Small intestine (tissue), 7 donors: ENCODE data around the gene PRR29. TPM values are rescaled to one million over a fixed set of nuclear protein-coding genes. Genes with fewer than 3 reads are reported as not detected.
"Not testable (repeated sequence)": the region's sequence is repeated elsewhere in the genome, so short reads cannot be mapped to it uniquely, and the experiment has no call there.

Experiments used
- DNase-seq, 2 donors: peaks; one replicate each; pipeline versions ENCODE4 v3.0.0 to v3.0.0-alpha.2; 2013
- FAIRE-seq: peaks from 2 replicates; lab custom pipeline; 2012; peaks lifted over from hg19 to GRCh38; lab: Jason Lieb, UNC
- H3K27ac ChIP-seq, 3 donors: one replicate each; pipeline ENCODE4 v1.5.1; 2013; ENCODE audit warnings: low read length in 2 of 3, mild to moderate bottlenecking in 2 of 3, control low read depth in 1 of 3, inconsistent platforms in 1 of 3, low read depth in 1 of 3, moderate library complexity in 1 of 3
- H3K27me3 ChIP-seq, 3 donors: one replicate each; pipeline ENCODE4 v1.6.1; 2013; ENCODE audit warnings: low read length in 3 of 3, inconsistent platforms in 1 of 3; ENCODE audit not compliant: control insufficient read depth in 3 of 3, insufficient read depth in 3 of 3
- H3K36me3 ChIP-seq, 3 donors: one replicate each; pipeline ENCODE4 v1.6.1; 2013; ENCODE audit warnings: low read length in 3 of 3, inconsistent platforms in 1 of 3, low read depth in 1 of 3, mild to moderate bottlenecking in 1 of 3, moderate library complexity in 1 of 3; ENCODE audit not compliant: control insufficient read depth in 3 of 3, insufficient read depth in 2 of 3
- H3K4me1 ChIP-seq, 3 donors: one replicate each; pipeline ENCODE4 v1.6.1; 2013; ENCODE audit warnings: low read length in 2 of 3, inconsistent platforms in 1 of 3, low read depth in 1 of 3, mild to moderate bottlenecking in 1 of 3, moderate library complexity in 1 of 3; ENCODE audit not compliant: control insufficient read depth in 3 of 3, insufficient read depth in 2 of 3
- H3K4me3 ChIP-seq, 3 donors: one replicate each; pipeline ENCODE4 v1.5.1; 2013; ENCODE audit warnings: low read length in 3 of 3, control low read depth in 1 of 3, inconsistent platforms in 1 of 3, low read depth in 1 of 3, mild to moderate bottlenecking in 1 of 3, moderate library complexity in 1 of 3
- H3K9me3 ChIP-seq, 2 donors: one replicate each; pipeline ENCODE4 v1.6.1; 2013; ENCODE audit warnings: low read depth in 1 of 2, low read length in 1 of 2; ENCODE audit not compliant: control insufficient read depth in 2 of 2, insufficient read depth in 1 of 2
- WGBS, 3 donors: extraction: QIAGEN DNeasy Blood & Tissue Kit; methylation state at CpG; one replicate each; pipeline ENCODE4 v1.1.7; 2013; 5-methylcytosine and 5-hydroxymethylcytosine counted together
- polyA plus RNA-seq, 4 donors: library from polyadenylated mRNA; stranded (reverse) in 3 of 4; unstranded in 1 of 4; fragments of 200-250 nt in 3 of 4; fragments of 120-200 nt in 1 of 4; gene quantifications; one replicate each; pipeline versions ENCODE4 v1.2.1 to v1.2.3, GENCODE V29; 2013
- donor health status: healthy with polysubstance abuse.
- donor health status: control.
- donor health status: control.
- donor health status: Bipolar disorder and iron deficiency.
- donor health status: healthy.

PRR29 gene
- polyA plus RNA-seq, 4 donors, result 0.16 to 1.1 TPM; not detected in 2

GRCh38 chr17:64008346-64008745 lies 10.2 kb downstream of the PRR29 start:
- H3K4me1 ChIP-seq, result peaks cover 0 to 42% (median 0%) of the 10 kb centered on the region in 3 donors
- peak overlapping the region in 1 of 3 donors; percentile 72 for H3K27ac ChIP-seq
- DNase-seq (no peak), FAIRE-seq (no peak)
- WGBS, 3 donors, result 79 to 83% (median 82%) methylated on average over 5 of the region's 5 CpGs
- no peaks in the 10 kb centered on the region for H3K27me3 ChIP-seq
- H3K36me3 ChIP-seq, result peaks cover 0 to 12% (median 0%) of the 10 kb centered on the region in 3 donors
- H3K4me3 ChIP-seq, result no peak overlapping the region
- peaks cover 0 to 5% of the 10 kb centered on the region in 2 donors for H3K9me3 ChIP-seq

- Histone ChIP-seq H3K9me3 (peaks cover 0 to 5% of the 10 kb centered on the region in 2 donors), H3K27ac (peak overlapping the region in 1 of 3 donors; percentile 72), H3K4me1 (peaks cover 0 to 42% (median 0%) of the 10 kb centered on the region in 3 donors), H3K36me3 (peaks cover 0 to 7% (median 0%) of the 10 kb centered on the region in 3 donors), H3K4me3 (no peak overlapping the region), H3K27me3 (no peaks in the 10 kb centered on the region)
- 66 to 90% (median 82%) methylated on average over 4 of the region's 4 CpGs for WGBS, 3 donors
- no peak for DNase-seq
- FAIRE-seq, result no peak
Measured at GRCh38 chr17:64008830-64009229, 10.7 kb downstream of the PRR29 start.

- Histone ChIP-seq H3K27ac (no peak overlapping the region), H3K4me1 (peaks cover 0 to 42% (median 0%) of the 10 kb centered on the region in 3 donors), H3K36me3 (peaks cover 0 to 5% (median 0%) of the 10 kb centered on the region in 3 donors), H3K4me3 (no peak overlapping the region), H3K9me3 (peaks cover 0 to 5% of the 10 kb centered on the region in 2 donors), H3K27me3 (no peaks in the 10 kb centered on the region)
- WGBS, 3 donors, result 64 to 75% (median 74%) methylated on average over 8 of the region's 8 CpGs
- FAIRE-seq (no peak), DNase-seq (peak in 1 of 2 donors; percentile 47)
Measured at GRCh38 chr17:64009571-64010402, 11.6 kb downstream of the PRR29 start.

GRCh38 chr17:64015447-64015846 lies 17.3 kb downstream of the PRR29 start:
- no peak overlapping the region for H3K4me3 ChIP-seq
- DNase-seq, result no peak
- WGBS, 3 donors, result 89 to 97% (median 91%) methylated on average over 6 of the region's 6 CpGs
- no peaks in the 10 kb centered on the region for H3K9me3 ChIP-seq
- H3K27ac ChIP-seq, result peak overlapping the region in 1 of 3 donors; percentile 3
- no peaks in the 10 kb centered on the region for H3K4me1 ChIP-seq
- no peaks in the 10 kb centered on the region for H3K36me3 ChIP-seq
- FAIRE-seq, result no peak
- no peaks in the 10 kb centered on the region for H3K27me3 ChIP-seq

GRCh38 chr17:64016231-64016784 lies 18.2 kb downstream of the PRR29 start:
- no peaks in the 10 kb centered on the region for H3K9me3 ChIP-seq
- no peaks in the 10 kb centered on the region for H3K4me1 ChIP-seq
- no peak for FAIRE-seq
- 53 to 76% (median 65%) methylated on average over 5 of the region's 5 CpGs for WGBS, 3 donors
- no peaks in the 10 kb centered on the region for H3K36me3 ChIP-seq
- no peak for DNase-seq
- no peaks in the 10 kb centered on the region for H3K27me3 ChIP-seq
- peak overlapping the region in 1 of 3 donors; percentile 78 for H3K27ac ChIP-seq
- no peak overlapping the region for H3K4me3 ChIP-seq

- Histone ChIP-seq H3K36me3 (no peaks in the 10 kb centered on the region), H3K4me3 (no peak overlapping the region), H3K9me3 (no peaks in the 10 kb centered on the region), H3K27me3 (no peaks in the 10 kb centered on the region), H3K27ac (no peak overlapping the region), H3K4me1 (no peaks in the 10 kb centered on the region)
- DNase-seq (no peak), FAIRE-seq (no peak)
- 67 to 85% (median 68%) methylated on average over 3 of the region's 3 CpGs for WGBS, 3 donors
Measured at GRCh38 chr17:64016974-64017373, 18.8 kb downstream of the PRR29 start.

GRCh38 chr17:64017381-64017980 lies 19.3 kb downstream of the PRR29 start:
- no peaks in the 10 kb centered on the region for H3K36me3 ChIP-seq
- H3K27ac ChIP-seq, result no peak overlapping the region
- WGBS, 3 donors, result 74 to 83% (median 81%) methylated on average over 2 of the region's 2 CpGs
- H3K4me3 ChIP-seq, result no peak overlapping the region
- H3K9me3 ChIP-seq, result no peaks in the 10 kb centered on the region
- DNase-seq (no peak), FAIRE-seq (no peak)
- no peaks in the 10 kb centered on the region for H3K4me1 ChIP-seq
- H3K27me3 ChIP-seq, result no peaks in the 10 kb centered on the region

GRCh38 chr17:64019551-64019961 lies 21.4 kb downstream of the PRR29 start:
- FAIRE-seq, H3K9me3 ChIP-seq, H3K36me3 ChIP-seq, H3K4me1 ChIP-seq, DNase-seq, H3K27me3 ChIP-seq: not testable (repeated sequence)
- Histone ChIP-seq H3K27ac (peak overlapping the region in 1 of 3 donors; percentile 92), H3K4me3 (peak overlapping the region in 1 of 3 donors; percentile 38)
- 70 to 80% (median 73%) methylated on average over 9 of the region's 9 CpGs for WGBS, 3 donors
